Esophagus muscularis mucosa (tissue), 4 donors: ENCODE data around the gene DHX16. TPM values are rescaled to one million over a fixed set of nuclear protein-coding genes. Genes with fewer than 3 reads are reported as not detected.

Experiments
- DNase-seq: peaks from one replicate; pipeline ENCODE4 v3.0.0-alpha.2; 2017; ENCODE audit errors: extremely low spot score
- H3K27ac ChIP-seq, 4 donors: fragments of 200-600 bp; sonication (generic); replicated peaks in 1 of 4; 1 replicate in 3 of 4; 2 replicates in 1 of 4; pipeline ENCODE4 v1.5.1; 2016 to 2019; ENCODE audit warnings: mild to moderate bottlenecking in 1 of 4
- H3K27me3 ChIP-seq, 4 donors: fragments of 200-600 bp; sonication (generic); one replicate each; pipeline versions ENCODE4 v1.5.1 to v1.6.0; 2016 to 2019
- H3K36me3 ChIP-seq, 4 donors: fragments of 200-600 bp; sonication (generic); one replicate each; pipeline ENCODE4 v1.5.1; 2016 to 2019
- H3K4me1 ChIP-seq, 4 donors: fragments of 200-600 bp; sonication (generic); one replicate each; pipeline ENCODE4 v1.5.1; 2016 to 2019
- H3K4me3 ChIP-seq, 4 donors: fragments of 200-600 bp; sonication (generic); 1 replicate in 2 of 4; 2 replicates in 2 of 4; pipeline ENCODE4 v1.5.1; 2016 to 2019; ENCODE audit warnings: mild to moderate bottlenecking in 4 of 4, moderate library complexity in 1 of 4
- H3K9me3 ChIP-seq, 4 donors: fragments of 200-600 bp; sonication (generic); 1 replicate in 3 of 4; 2 replicates in 1 of 4; pipeline ENCODE4 v1.5.1; 2016 to 2019
- CTCF ChIP-seq, 3 experiments: fragments of 200-600 bp in 2 of 3; fragments of 450-650 bp in 1 of 3; sonication (generic) in 2 of 3; IDR thresholded peaks; one replicate each; pipeline ENCODE4 v1.5.1; 2017 to 2019; ENCODE audit warnings: antibody characterized with exemption in 3 of 3, mild to moderate bottlenecking in 2 of 3, moderate library complexity in 1 of 3
- EP300 ChIP-seq: sonication (generic); formaldehyde crosslinking; IDR thresholded peaks from one replicate; pipeline ENCODE4 v1.6.1; 2017; ENCODE audit warnings: antibody characterized with exemption
- POLR2A ChIP-seq: fragments of 450-650 bp; IDR thresholded peaks from one replicate; pipeline ENCODE4 v1.6.1; 2017; ENCODE audit warnings: antibody characterized with exemption, moderate library complexity, mild to moderate bottlenecking, low read depth
- POLR2AphosphoS5 ChIP-seq, 2 donors: sonication (generic); formaldehyde crosslinking; IDR thresholded peaks; one replicate each; pipeline ENCODE4 v1.6.1; 2017; ENCODE audit warnings: antibody characterized with exemption in 2 of 2
- WGBS: methylation state at CpG from one replicate; pipeline ENCODE4 v1.1.5; 2018; 5-methylcytosine and 5-hydroxymethylcytosine counted together
- intact Hi-C: fragments of 100-400 bp; cut with DNase I; formaldehyde crosslinking; loops from one replicate; pipeline ENCODE4 v1.15.1; 2023
- total RNA-seq, 4 donors: library from RNA; depleted of rRNA; stranded (reverse); fragments of >200 nt; gene quantifications; one replicate each; pipeline versions ENCODE4 v1.1.0 to v1.2.1, GENCODE V29; 2016

Gene DHX16
- total RNA-seq, 4 donors from 2014 or later: 20.3 to 41.1 (median 31.1) TPM

- TF ChIP-seq CTCF (IDR thresholded peaks at IDR 0.05) (peak; percentile 18 to 38 (median 19)), POLR2AphosphoS5 (IDR thresholded peaks at IDR 0.05) (no peak)
- Histone ChIP-seq H3K27ac (peak overlapping the region; percentile 90 to 98 (median 96)), H3K4me3 (no peak overlapping the region), H3K9me3 (no peaks in the 10 kb centered on the region), H3K4me1 (peaks cover 53 to 63% (median 57%) of the 10 kb centered on the region in 4 donors), H3K36me3 (peaks cover 24 to 36% (median 33%) of the 10 kb centered on the region in 4 donors), H3K27me3 (no peaks in the 10 kb centered on the region)
- DNase-seq: no peak
- 56% methylated on average over 1 of the region's 1 CpG for WGBS
- intact Hi-C loops: loop anchor here (5.0 kb wide), 1 partner anchor 130 kb away; no protein-coding TSS in a partner anchor
These were observed 60.6 kb downstream of the DHX16 start for GRCh38 chr6:30612213-30612612.

- Histone ChIP-seq H3K4me1 (peaks cover 53 to 63% (median 57%) of the 10 kb centered on the region in 4 donors), H3K4me3 (no peak overlapping the region), H3K27ac (peak overlapping the region in 3 of 4 donors; percentile 90 to 96 (median 96)), H3K36me3 (peaks cover 28 to 39% (median 36%) of the 10 kb centered on the region in 4 donors), H3K27me3 (no peaks in the 10 kb centered on the region), H3K9me3 (no peaks in the 10 kb centered on the region)
- intact Hi-C loops: loop anchor here (5.0 kb wide), 1 partner anchor 130 kb away; no protein-coding TSS in a partner anchor
- DNase-seq: no peak
- TF ChIP-seq CTCF (IDR thresholded peaks at IDR 0.05) (no peak), POLR2AphosphoS5 (IDR thresholded peaks at IDR 0.05) (no peak), POLR2A (no peak)
- WGBS: 79% methylated on average over 2 of the region's 2 CpGs
These were observed 61.0 kb downstream of the DHX16 start for GRCh38 chr6:30611856-30612194.

GRCh38 chr6:30611150-30611855 lies 61.5 kb downstream of the DHX16 start:
- Histone ChIP-seq H3K4me3 (no peak overlapping the region), H3K36me3 (peaks cover 28 to 39% (median 36%) of the 10 kb centered on the region in 4 donors), H3K9me3 (no peaks in the 10 kb centered on the region), H3K27me3 (no peaks in the 10 kb centered on the region), H3K27ac (peak overlapping the region in 3 of 4 donors; percentile 41 to 96 (median 90)), H3K4me1 (peaks cover 53 to 63% (median 57%) of the 10 kb centered on the region in 4 donors)
- TF ChIP-seq EP300 (no peak), POLR2A (no peak), POLR2AphosphoS5 (IDR thresholded peaks at IDR 0.05) (no peak), CTCF (IDR thresholded peaks at IDR 0.05) (no peak)
- 64% methylated on average over 9 of the region's 9 CpGs for WGBS
- no peak for DNase-seq
- intact Hi-C loops: loop anchor here (5.0 kb wide), 1 partner anchor 129 kb away; no protein-coding TSS in a partner anchor

- Histone ChIP-seq H3K4me1 (peaks cover 53 to 63% (median 57%) of the 10 kb centered on the region in 4 donors), H3K27ac (peak overlapping the region in 1 of 4 donors; percentile 90), H3K4me3 (no peak overlapping the region), H3K9me3 (no peaks in the 10 kb centered on the region), H3K36me3 (peaks cover 36 to 45% (median 43%) of the 10 kb centered on the region in 4 donors), H3K27me3 (no peaks in the 10 kb centered on the region)
- no peak for DNase-seq
- intact Hi-C loops: loop anchor here (5.0 kb wide), 1 partner anchor 128 kb away; no protein-coding TSS in a partner anchor
- 81% methylated on average over 4 of the region's 4 CpGs for WGBS
- no peak for TF ChIP-seq EP300
- no peak for TF ChIP-seq POLR2AphosphoS5 (IDR thresholded peaks at IDR 0.05)
These were observed 62.7 kb downstream of the DHX16 start for GRCh38 chr6:30610065-30610464.

- Histone ChIP-seq H3K36me3 (peaks cover 83 to 89% (median 87%) of the 10 kb centered on the region in 4 donors), H3K9me3 (no peaks in the 10 kb centered on the region), H3K27ac (no peak overlapping the region), H3K4me3 (no peak overlapping the region), H3K27me3 (no peaks in the 10 kb centered on the region), H3K4me1 (peaks cover 0 to 10% (median under 1%) of the 10 kb centered on the region in 4 donors)
- intact Hi-C loops: no loop called here
- DNase-seq: no peak
- WGBS: 89% methylated on average over 13 of the region's 13 CpGs
- TF ChIP-seq POLR2AphosphoS5 (IDR thresholded peaks at IDR 0.05) (no peak), POLR2A (no peak), CTCF (IDR thresholded peaks at IDR 0.05) (no peak), EP300 (no peak)
These were observed 68.8 kb downstream of the DHX16 start for GRCh38 chr6:30603961-30604360.
